Dermis microvascular lymphatic vessel endothelial cell (primary cell): ENCODE results near the gene PDK1. TPM values are rescaled to one million over a fixed set of nuclear protein-coding genes. Genes with fewer than 3 reads are reported as not detected.
"Not testable (repeated sequence)": the region's sequence is repeated elsewhere in the genome, so short reads cannot be mapped to it uniquely, and the experiment has no call there.

Experiments used
- DNase-seq, 2 donors: peaks; one replicate each; pipeline versions ENCODE4 v3.0.0 to v3.0.0-alpha.2; 2010; ENCODE audit warnings: low read depth in 2 of 2
- total RNA-seq: library from RNA; depleted of rRNA; stranded (reverse); fragments of >200 nt; gene quantifications from 2 replicates; pipeline ENCODE4 v1.2.1, GENCODE V29; 2014

PDK1 gene
- total RNA-seq, 1 donor from 2014 or later = 4.7 TPM

DNA sequence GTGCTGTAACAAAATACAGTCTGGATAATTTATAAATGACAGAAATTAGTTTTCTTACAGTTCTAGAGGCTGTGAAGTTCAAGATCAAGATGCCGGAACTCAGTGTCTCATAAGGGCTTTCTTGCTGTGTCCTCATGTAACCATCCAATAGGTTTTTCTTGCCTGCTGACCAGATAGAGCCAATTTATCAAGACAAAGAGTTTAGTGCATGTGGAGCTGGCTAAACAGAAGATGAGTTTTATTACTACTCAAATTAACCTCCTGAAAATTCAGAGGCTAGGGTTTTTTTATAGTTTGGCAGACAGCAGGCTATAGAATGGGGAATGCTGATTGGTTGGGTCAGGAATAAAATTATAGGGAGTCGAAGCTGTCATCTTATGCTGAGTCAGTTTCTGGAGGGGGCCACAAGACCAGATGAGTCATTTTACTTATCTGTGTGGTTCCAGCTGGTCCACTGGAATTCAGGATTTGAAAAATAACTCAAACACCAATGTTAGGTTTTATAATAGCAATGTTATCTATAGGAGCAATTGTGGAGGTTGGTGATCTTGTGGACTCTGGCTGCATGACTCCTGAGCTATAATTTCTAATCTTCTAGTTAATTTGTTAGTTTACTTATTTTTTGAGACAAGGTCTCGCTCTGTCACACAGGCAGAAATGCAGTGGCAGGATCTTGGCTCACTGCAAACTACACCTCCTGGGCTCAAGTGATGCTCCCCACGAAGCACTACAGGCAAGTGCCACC lies 3.2 kb upstream of the PDK1 start:
- DNase-seq = peak in 1 of 2 donors; percentile 83

DNA sequence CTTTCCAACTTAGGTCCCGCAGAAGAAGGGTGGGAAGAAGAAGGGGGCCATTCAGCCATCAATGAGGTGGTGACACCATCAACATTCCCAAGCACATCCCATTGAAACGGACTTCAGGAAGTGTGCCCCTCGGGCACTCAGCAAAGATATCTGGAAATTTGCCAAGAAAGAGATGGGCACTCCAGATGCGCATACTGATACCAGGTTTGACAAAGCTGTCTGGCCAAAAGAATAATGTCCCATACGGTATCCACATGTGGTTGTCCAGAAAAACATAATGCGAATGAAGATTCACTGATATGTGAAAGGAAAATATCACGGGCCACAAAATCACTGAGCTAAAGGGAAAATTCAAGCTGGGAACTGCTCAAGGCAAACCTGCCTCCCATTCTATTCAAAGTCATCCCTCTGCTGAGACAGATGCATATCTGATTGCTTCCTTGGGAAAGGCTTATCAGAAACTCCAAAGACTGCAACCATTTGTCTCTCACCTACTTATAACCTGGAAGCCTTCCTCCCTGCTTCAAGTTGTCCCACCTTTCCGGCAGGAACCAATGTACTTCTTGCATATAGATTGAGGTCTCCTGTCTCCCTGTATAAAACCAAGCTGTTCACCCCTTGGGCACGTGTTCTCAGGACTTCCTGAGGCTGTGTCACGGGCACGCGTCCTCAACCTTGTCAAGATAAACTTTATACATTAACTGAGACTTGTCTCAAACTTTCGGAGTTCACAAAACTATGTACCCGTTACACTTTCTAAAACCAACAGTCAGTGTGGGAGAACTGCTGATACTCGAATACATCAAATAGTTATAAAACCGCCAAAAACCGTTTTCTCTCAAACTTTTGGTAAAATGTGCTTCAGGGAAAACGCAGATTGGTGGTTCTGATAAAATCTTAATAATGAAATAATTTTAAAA lies 1.3 kb upstream of the PDK1 start:
- DNase-seq = no peak

GRCh38 chr2:172555272-172555521 lies 693 bp upstream of the PDK1 start:
- DNase-seq = no peak

DNA sequence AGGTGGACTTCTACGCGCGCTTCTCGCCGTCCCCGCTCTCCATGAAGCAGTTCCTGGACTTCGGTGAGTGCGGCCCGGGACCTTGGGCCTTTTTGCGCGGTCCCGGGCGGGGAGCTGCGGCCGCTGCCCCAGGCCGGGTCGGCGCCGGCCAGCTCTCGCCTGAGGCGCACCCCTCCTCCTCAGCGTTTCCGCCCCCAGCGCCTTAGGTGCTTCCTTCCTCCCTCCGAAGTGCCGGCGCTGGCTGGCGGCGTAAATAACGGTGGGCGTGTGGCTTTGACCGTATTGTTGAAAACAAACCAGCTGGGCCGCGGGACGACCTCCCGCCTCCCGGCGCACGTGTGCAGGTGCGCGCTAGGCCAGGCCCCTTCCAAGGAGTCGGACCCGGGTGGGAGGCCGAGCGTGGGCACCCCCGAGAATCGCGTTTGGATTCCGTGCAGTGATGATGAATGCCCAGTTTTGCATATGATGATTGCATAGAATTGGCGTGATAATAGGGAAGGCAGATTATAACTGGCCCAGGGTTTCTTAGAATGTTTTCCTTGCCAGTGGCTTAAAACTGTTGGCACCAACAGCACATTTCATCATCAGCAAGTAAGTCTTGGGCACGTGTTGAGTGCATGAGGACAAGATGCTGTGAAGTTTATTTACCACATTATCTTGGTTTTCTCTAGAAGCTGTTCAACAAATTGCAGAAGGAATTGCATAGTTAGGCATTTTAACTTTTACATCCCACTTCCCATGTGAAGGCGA lies 569 bp downstream of the PDK1 start:
- DNase-seq = peak in 1 of 2 donors; percentile 86

GRCh38 chr2:172558372-172558771 lies 2.5 kb downstream of the PDK1 start:
- no peak for DNase-seq

- DNase-seq = no peak
These were observed 4.8 kb downstream of the PDK1 start for GRCh38 chr2:172560721-172561120.

DNA sequence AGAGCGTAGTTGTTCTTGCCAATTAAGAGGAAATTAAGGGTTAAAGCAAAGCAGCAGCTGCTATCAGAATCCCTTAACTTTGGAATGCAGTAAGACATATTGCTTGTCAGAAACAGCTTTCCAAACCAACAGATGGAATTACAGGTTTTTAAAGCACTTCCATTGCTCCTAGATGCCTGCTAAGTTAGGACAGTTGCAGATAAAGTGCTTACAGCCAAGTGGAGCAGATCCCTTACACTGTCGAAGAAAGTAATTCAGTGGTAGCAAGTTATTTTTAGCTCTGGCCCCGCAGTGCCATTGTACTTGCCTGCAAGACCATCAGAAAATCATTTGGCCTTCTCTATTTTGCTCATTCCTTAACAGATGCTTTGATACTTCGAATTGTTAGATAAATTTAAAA lies 5.4 kb downstream of the PDK1 start:
- DNase-seq = no peak

- DNase-seq = no peak
These were observed 6.4 kb downstream of the PDK1 start for GRCh38 chr2:172562298-172562697.

DNA sequence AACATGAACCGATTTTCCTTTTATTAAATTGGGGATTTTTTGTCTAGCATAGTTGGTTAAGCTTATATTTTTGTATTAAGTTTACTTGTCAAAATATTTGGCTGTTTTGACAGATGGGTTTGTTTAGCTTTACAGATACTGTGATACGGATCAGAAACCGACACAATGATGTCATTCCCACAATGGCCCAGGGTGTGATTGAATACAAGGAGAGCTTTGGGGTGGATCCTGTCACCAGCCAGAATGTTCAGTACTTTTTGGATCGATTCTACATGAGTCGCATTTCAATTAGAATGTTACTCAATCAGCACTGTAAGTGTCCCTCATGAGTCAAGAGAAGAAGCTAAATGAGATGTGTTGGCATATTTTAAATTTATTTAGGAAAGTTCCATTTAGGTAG lies 8.5 kb downstream of the PDK1 start:
- DNase-seq = no peak

DNA sequence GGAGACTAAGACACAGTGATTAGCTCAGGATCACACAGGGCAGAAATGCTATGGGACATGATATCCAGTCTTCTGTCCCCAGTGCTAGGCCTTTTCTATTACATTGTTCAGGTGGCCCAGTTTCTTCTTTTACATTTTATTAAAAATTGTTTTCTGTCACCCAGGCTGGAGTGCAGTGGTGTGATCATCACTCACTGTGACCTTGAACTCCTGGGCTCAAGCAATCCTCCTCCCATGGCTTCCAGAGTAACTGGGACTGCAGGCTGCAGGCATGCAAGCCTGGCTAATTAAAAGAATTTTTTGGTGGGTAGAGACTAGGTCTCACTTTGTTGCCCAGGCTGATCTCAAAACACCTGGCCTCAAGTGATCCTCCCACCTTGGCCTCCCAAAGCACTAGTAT lies 15.4 kb downstream of the PDK1 start:
- DNase-seq = no peak

DNA sequence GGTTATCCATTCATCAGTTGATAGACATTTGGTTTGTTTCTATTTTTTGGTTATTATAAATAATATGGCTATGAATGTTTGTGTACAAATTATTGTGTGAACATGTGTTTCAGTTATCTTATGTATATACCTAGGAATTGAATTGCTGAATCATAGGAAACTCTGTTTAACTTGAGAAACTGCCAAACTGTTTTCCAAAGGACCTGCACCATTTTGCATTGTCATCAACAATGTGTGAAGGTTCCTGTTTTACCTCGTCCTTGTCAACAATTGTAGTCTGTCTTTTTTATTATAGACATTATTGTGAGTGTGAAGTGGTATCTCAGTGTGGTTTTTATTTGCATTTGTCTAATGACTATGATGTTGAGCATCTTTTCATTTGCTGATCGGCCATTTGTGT lies 17.1 kb downstream of the PDK1 start:
- peak in 1 of 2 donors; percentile 52 for DNase-seq

GRCh38 chr2:172574965-172575364 lies 19.1 kb downstream of the PDK1 start:
- no peak for DNase-seq

DNA sequence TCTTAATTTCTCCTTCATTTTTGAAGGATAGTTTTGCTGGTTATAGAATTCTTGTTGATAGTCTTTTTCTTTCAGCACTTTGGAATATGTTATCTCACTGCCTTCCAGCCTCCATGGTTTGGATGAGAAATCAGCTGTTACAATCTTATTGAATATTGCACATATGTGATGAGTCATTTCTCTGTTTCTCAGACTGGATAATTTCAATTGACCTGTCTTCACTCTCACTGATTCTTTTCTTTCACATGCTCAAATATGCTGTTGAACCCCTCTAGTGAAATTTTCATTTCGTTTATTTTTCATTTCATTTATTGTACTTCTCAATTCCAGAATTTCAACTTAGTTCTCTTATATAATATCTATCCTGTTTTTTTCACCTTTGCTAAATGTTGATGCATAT lies 22.2 kb downstream of the PDK1 start:
- DNase-seq = no peak

GRCh38 chr2:172578860-172579512 lies 23.1 kb downstream of the PDK1 start:
- no peak for DNase-seq

GRCh38 chr2:172580544-172580943 lies 24.7 kb downstream of the PDK1 start:
- DNase-seq = no peak

GRCh38 chr2:172582656-172583055 lies 26.8 kb downstream of the PDK1 start:
- peak in 1 of 2 donors; percentile 7 for DNase-seq

- DNase-seq = no peak
These were observed 30.5 kb downstream of the PDK1 start for GRCh38 chr2:172586245-172586891.

GRCh38 chr2:172587231-172587630 lies 31.3 kb downstream of the PDK1 start:
- not testable (repeated sequence) for DNase-seq

DNA sequence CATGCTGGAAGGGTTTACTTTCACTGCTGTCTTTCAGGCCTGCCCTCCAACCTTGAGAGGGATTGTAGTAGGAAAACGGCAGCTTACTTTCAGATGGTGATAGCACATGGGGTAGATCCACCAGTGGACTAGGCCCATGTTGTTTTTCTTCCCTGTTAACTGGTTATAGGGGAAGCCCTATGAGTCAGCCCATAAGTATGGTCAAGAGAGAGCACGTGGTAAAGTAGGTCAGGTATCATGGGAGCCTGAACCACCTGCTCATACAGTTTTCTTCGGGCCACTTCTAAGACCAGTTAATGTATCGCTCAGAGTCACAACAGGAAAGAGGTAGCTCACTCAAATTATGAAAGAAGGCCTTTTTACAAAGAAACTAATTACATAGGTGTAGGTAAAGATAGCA lies 33.0 kb downstream of the PDK1 start:
- DNase-seq = peak in 1 of 2 donors; percentile 24

- not testable (repeated sequence) for DNase-seq
These were observed 35.5 kb downstream of the PDK1 start for GRCh38 chr2:172591386-172591785.

GRCh38 chr2:172592190-172592589 lies 36.3 kb downstream of the PDK1 start:
- DNase-seq = not testable (repeated sequence)
